Heart left ventricle (tissue), 16 donors: ENCODE results near the gene C19orf12. TPM values are rescaled to one million over a fixed set of nuclear protein-coding genes. Genes with fewer than 3 reads are reported as not detected.

ENCODE experiments used
- ATAC-seq, 4 donors: fragments of 200-7000 bp; cut with Tn5 transposase; one replicate each; pipeline ENCODE4 v1.9.1; 2020 to 2022; ENCODE audit warnings: moderate library complexity in 4 of 4, mild to moderate bottlenecking in 3 of 4, moderate number of reproducible peaks in 1 of 4
- DNase-seq, 5 donors: peaks; one replicate each; pipeline ENCODE4 v3.0.0-alpha.2; 2020
- H3K27ac ChIP-seq, 12 donors: fragments of 200-600 bp; sonication (generic) in 4 of 12; one replicate each; pipeline versions ENCODE4 v1.5.0 to v1.8.0; 2016 to 2022; ENCODE audit warnings: mild to moderate bottlenecking in 2 of 12
- H3K27me3 ChIP-seq, 9 donors: fragments of 200-600 bp; sonication (generic) in 2 of 9; one replicate each; pipeline versions ENCODE4 v1.5.1 to v1.8.0; 2016 to 2022; ENCODE audit warnings: mild to moderate bottlenecking in 3 of 9
- H3K36me3 ChIP-seq, 9 donors: fragments of 200-600 bp; sonication (generic) in 2 of 9; one replicate each; pipeline versions ENCODE4 v1.5.0 to v1.8.0; 2018 to 2022; ENCODE audit warnings: mild to moderate bottlenecking in 2 of 9
- H3K4me1 ChIP-seq, 12 donors: fragments of 200-600 bp; sonication (generic) in 4 of 12; one replicate each; pipeline versions ENCODE4 v1.5.0 to v1.8.0; 2016 to 2022; ENCODE audit warnings: mild to moderate bottlenecking in 3 of 12
- H3K4me3 ChIP-seq, 12 donors: fragments of 200-600 bp; sonication (generic) in 4 of 12; one replicate each; pipeline versions ENCODE4 v1.5.0 to v1.8.0; 2017 to 2022; ENCODE audit warnings: mild to moderate bottlenecking in 9 of 12, moderate library complexity in 4 of 12
- H3K9me3 ChIP-seq, 12 donors: fragments of 200-600 bp; sonication (generic) in 4 of 12; one replicate each; pipeline versions ENCODE4 v1.5.0 to v1.8.0; 2016 to 2022; ENCODE audit warnings: mild to moderate bottlenecking in 1 of 12
- POLR2A ChIP-seq, 2 donors: fragments of 450-650 bp; IDR thresholded peaks; one replicate each; pipeline ENCODE4 v1.6.1; 2017; ENCODE audit warnings: antibody characterized with exemption in 2 of 2, mild to moderate bottlenecking in 2 of 2, moderate library complexity in 2 of 2
- WGBS, 4 donors: extraction: QIAGEN DNeasy Blood & Tissue Kit in 2 of 4; methylation state at CpG; one replicate each; pipeline versions ENCODE4 v1.1.5 to v1.1.7; 2013 to 2018; 5-methylcytosine and 5-hydroxymethylcytosine counted together
- intact Hi-C, 10 donors: fragments of 100-400 bp; cut with DNase I; formaldehyde crosslinking; loops; one replicate each; pipeline versions ENCODE4 v1.11.1 to v1.14.2; 2022
- polyA plus RNA-seq, 2 donors: library from polyadenylated mRNA; stranded (reverse); fragments of 200-250 nt; gene quantifications; one replicate each; pipeline ENCODE4 v1.2.3, GENCODE V29; 2013
- total RNA-seq, 9 donors: library from RNA; depleted of rRNA in 2 of 9; stranded (reverse); fragments of >200 nt in 2 of 9; fragmentation: NEBNext Ultra II Directional in 3 of 9; extraction: Animal tissue kit (Norgen Biotek cat#: 25700) in 3 of 9; gene quantifications; one replicate each; pipeline versions ENCODE4 v1.1.0 to v1.2.4, GENCODE V29; 2016 to 2023
- TF ChIP-seq, protein P1 (sequence below), 12 donors: fragments of 200-600 bp; sonication (generic) in 4 of 12; IDR thresholded peaks; one replicate each; pipeline versions ENCODE4 v1.5.0 to v1.8.0; 2018 to 2022; ENCODE audit warnings: antibody characterized with exemption in 12 of 12, mild to moderate bottlenecking in 5 of 12
- donor health status: ischemic (EF 13 %, LVEDD 7.1; RV severe dilation, severe dysfunction).
- donor health status: healthy with polysubstance abuse.
- donor health status: DM: no; HTN: yes; CAD: no.
- donor health status: DM: no; HTN: no; CAD: no.
- donor health status: ischemic (EF 25% LVEDD 6.9; RV normal size, moderate dysfunction).
- donor health status: ischemic (EF 25% LVEDD 5.7; RV mildly dilated, moderate dysfunction).
- donor health status: healthy.
- donor health status: DM: yes; HTN: yes; CAD: no.
- donor health status: ischemic (EF 35%, LVEDD 5.7; RV mildly dilated, moderate dysfunction).
- donor health status: nonischemic (EF 11% LVEDD 7.7; RV severe dilation, severe dysfunction).
- donor health status: DM: yes; HTN: yes; CAD: no.
- donor health status: PGD.
- donor health status: ischemic (EF 29% LVEDD 5.4; RV normal size, mild dysfunction).
- donor health status: nonischemic (EF 23%, LVEDD 6.1; RV moderate dilation, normal function).

C19orf12 gene
- total and polyA plus RNA-seq, 11 donors = 34.0 to 80.3 (median 47.1) TPM

DNA sequence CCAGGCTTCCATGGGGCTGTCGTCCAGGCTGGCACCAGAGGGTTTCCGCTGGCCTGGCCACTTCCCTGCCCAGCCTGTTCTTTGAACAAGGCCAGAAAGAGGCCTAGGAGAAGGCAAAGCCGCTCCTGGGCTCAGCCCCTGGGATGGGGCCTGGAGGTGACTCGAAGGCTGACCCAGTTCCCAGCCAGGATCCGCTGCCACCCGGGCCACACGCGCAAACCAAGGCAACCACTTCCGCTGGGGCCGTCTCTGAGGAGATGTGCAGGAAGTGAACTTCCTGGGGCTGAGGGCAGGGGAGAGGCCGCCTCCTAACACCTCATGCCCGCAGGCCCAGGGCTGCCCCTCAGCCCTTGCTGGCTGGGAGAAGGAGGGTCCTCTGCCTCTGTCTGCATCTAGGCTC is 34.6 kb downstream of the C19orf12 start:
- no peaks in the 10 kb centered on the region for H3K9me3 ChIP-seq
- H3K4me3 ChIP-seq = peak overlapping the region in 1 of 12 donors; percentile 19
- peak in 1 of 5 donors; percentile 87 for DNase-seq
- peaks cover 7 to 76% (median 63%) of the 10 kb centered on the region in 12 donors for H3K4me1 ChIP-seq
- peaks cover 0 to 23% (median 7%) of the 10 kb centered on the region in 9 donors for H3K36me3 ChIP-seq
- no peaks in the 10 kb centered on the region for H3K27me3 ChIP-seq
- intact Hi-C loops = no loop called here
- WGBS, 4 donors = 55 to 63% (median 57%) methylated on average over 4 to 12 of the region's 12 CpGs
- TF ChIP-seq, protein P1, sequence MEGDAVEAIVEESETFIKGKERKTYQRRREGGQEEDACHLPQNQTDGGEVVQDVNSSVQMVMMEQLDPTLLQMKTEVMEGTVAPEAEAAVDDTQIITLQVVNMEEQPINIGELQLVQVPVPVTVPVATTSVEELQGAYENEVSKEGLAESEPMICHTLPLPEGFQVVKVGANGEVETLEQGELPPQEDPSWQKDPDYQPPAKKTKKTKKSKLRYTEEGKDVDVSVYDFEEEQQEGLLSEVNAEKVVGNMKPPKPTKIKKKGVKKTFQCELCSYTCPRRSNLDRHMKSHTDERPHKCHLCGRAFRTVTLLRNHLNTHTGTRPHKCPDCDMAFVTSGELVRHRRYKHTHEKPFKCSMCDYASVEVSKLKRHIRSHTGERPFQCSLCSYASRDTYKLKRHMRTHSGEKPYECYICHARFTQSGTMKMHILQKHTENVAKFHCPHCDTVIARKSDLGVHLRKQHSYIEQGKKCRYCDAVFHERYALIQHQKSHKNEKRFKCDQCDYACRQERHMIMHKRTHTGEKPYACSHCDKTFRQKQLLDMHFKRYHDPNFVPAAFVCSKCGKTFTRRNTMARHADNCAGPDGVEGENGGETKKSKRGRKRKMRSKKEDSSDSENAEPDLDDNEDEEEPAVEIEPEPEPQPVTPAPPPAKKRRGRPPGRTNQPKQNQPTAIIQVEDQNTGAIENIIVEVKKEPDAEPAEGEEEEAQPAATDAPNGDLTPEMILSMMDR (IDR thresholded peaks at IDR 0.05) = no peak
- TF ChIP-seq POLR2A (IDR thresholded peaks at IDR 0.05) = no peak
- peak overlapping the region in 8 of 12 donors; percentile 1 to 88 (median 70) for H3K27ac ChIP-seq
- peak in 1 of 4 donors; percentile 0 for ATAC-seq

DNA sequence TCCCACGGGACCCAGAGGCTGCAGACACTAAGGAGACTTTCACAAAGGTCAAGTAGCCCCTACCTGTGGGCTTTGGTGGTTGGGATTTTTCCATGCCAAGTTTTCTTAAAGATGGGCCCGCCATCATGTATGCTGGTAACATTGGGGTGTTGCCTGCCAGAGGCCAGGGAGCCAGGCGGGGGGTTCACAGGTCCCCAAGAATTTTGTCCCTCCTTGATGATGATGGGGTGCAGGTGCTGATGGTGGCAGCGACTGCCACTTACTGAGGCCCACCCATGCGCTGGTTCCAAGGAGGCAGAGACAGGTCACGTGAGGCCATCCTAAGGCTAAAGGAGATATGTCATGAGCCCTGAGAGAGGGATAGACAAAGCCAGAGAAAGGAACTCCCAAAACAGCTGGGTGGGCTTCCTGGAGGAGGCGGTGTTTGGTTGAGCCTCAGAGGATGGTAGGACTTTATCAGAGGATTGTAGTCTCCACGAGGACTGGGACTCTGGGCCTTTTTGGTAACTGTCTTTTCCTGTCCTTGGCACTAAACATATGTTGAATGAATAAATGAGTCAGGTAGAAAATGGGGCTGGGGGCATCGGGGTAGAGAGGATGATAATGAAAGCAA is 35.4 kb downstream of the C19orf12 start:
- no peak for ATAC-seq
- intact Hi-C loops = loop anchor here in 1 of 10 donors (2.0 kb wide), 1 partner anchor 15 kb away; the partner anchor contains the start of gene PLEKHF1
- Histone ChIP-seq H3K27me3 (no peaks in the 10 kb centered on the region), H3K36me3 (peaks cover 0 to 31% (median 15%) of the 10 kb centered on the region in 9 donors), H3K9me3 (no peaks in the 10 kb centered on the region), H3K27ac (peak overlapping the region; percentile 68 to 96 (median 86)), H3K4me1 (peaks cover 7 to 81% (median 62%) of the 10 kb centered on the region in 12 donors), H3K4me3 (no peak overlapping the region)
- WGBS, 4 donors = 80 to 91% (median 85%) methylated on average over 3 to 9 of the region's 9 CpGs
- no peak for DNase-seq
- TF ChIP-seq POLR2A (IDR thresholded peaks at IDR 0.05) = no peak
- TF ChIP-seq, protein P1 (IDR thresholded peaks at IDR 0.05) = no peak

DNA sequence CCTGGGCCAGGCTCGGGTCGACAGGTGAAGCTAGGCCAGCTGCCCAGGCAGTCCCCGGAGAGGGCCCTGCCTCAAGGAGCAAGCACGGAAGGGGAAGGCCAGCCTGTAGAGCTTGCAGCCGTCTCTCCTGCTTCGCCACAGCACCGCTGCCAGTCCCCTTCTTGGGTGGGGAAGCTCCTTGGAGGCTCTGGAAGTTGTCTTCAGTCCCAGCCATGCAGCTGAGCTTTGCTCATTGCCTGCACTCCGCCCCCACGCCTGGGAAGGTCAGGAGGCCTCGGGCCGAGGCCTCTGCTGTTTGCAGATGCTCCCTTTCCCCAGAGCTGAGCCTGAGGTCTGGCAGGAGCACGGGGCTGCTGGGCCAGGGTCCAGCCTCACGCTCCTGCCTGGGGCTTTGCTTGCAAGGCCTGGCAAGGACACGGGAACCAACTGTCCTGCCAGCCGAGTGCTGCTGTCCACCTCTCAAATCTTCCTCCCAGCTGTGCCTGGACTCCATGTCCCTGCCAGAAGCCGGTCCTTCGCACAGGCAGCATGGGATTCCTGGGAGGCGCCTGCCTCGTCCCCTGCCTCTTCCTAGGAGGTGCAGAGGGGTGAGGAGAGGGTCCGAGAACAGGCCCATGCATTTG is 36.5 kb downstream of the C19orf12 start:
- 44 to 53% (median 48%) methylated on average over 12 to 20 of the region's 20 CpGs for WGBS, 4 donors

More for the DNA sequence above, 36.5 kb downstream of the C19orf12 start:
- no peak for TF ChIP-seq POLR2A (IDR thresholded peaks at IDR 0.05)
- TF ChIP-seq, protein P1 (IDR thresholded peaks at IDR 0.05) = no peak
- peaks cover 2 to 41% (median 24%) of the 10 kb centered on the region in 9 donors for H3K36me3 ChIP-seq
- intact Hi-C loops = loop anchor here in 1 of 10 donors (2.0 kb wide), 1 partner anchor 14 kb away; the partner anchor contains the start of gene PLEKHF1
- ATAC-seq = peak; percentile 66 to 78 (median 74)
- H3K27ac ChIP-seq = peak overlapping the region; percentile 66 to 96 (median 86)
- H3K9me3 ChIP-seq = no peaks in the 10 kb centered on the region
- no peaks in the 10 kb centered on the region for H3K27me3 ChIP-seq
- peaks cover 7 to 91% (median 63%) of the 10 kb centered on the region in 12 donors for H3K4me1 ChIP-seq
- DNase-seq = peak; percentile 69 to 90 (median 87)
- no peak overlapping the region for H3K4me3 ChIP-seq
